GM18867 (cell line): ENCODE measurements around the gene OR1D2.
"Not testable (repeated sequence)": the region's sequence is repeated elsewhere in the genome, so short reads cannot be mapped to it uniquely, and the experiment has no call there.

ENCODE experiments used
- ATAC-seq: cut with Tn5 transposase; IDR thresholded peaks from one replicate; pipeline ENCODE4 v1.9.1; 2021; ENCODE audit warnings: mild to moderate bottlenecking, moderate library complexity; ENCODE audit not compliant: unreplicated experiment

Gene OR1D2, protein sequence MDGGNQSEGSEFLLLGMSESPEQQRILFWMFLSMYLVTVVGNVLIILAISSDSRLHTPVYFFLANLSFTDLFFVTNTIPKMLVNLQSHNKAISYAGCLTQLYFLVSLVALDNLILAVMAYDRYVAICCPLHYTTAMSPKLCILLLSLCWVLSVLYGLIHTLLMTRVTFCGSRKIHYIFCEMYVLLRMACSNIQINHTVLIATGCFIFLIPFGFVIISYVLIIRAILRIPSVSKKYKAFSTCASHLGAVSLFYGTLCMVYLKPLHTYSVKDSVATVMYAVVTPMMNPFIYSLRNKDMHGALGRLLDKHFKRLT

GRCh38 chr17:3104322-3104721 lies at the start of gene OR1D2:
Gene OR1D2, minus strand, starts transcription at chr17:3104422. Its CDS starts 11,426 bp downstream, at chr17:3092996.
- ATAC-seq = no peak

GRCh38 chr17:3137494-3137893 lies 33.3 kb upstream of the OR1D2 start:
- not testable (repeated sequence) for ATAC-seq

- no peak for ATAC-seq
Measured at GRCh38 chr17:3127451-3127850, 23.2 kb upstream of the OR1D2 start, which contains the start of gene OR1G1. Gene OR1G1, minus strand, starts transcription at chr17:3127551. Its CDS starts 0 bp downstream, at chr17:3127551.

- ATAC-seq = not testable (repeated sequence)
Measured at GRCh38 chr17:3073850-3074249, 30.4 kb downstream of the OR1D2 start.

DNA sequence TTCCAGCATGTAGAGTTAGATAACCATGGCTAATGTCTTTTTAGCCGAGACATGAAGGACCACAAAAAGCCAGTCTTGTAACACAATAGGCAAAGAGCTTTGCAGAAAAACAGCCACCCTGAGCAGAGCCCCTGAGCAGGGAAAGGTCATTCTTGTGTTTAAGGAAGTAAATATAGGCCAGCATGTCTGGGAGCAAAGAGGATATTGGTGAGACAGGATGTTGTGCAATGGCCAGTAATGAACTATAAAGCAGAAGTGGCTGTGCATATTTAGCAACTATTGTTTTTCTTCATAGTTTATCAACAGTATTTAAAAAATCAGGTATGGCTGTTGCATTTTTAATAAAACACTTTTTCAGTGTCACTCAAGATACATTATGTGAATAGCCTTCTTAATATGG lies 39.0 kb downstream of the OR1D2 start:
- not testable (repeated sequence) for ATAC-seq

DNA sequence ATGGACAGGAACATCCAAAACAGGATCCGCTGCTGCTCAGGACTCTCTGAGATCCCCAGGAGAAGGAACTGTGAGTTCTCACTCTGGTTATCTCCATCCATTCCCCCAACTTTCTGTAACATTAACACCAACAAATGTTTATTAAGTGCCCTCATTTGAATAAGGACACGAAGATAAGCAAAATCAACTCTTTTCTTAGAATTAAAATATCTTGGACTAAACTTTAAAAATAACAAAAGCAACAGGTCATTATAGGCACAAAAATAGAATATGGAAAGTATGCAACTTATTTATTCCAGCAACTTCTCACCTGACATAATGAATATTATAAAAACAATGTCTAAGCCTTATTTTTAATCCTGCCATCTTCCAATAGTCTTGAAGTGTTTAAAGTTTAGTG lies 40.7 kb downstream of the OR1D2 start, which contains the start of gene OR1D5:
Gene OR1D5 (minus strand): TSS at position 101 of the 400 bp plus-strand sequence. CDS start 0 bp downstream, at position 101.
- not testable (repeated sequence) for ATAC-seq

- ATAC-seq = not testable (repeated sequence)
Measured at GRCh38 chr17:3062824-3063377, 41.3 kb downstream of the OR1D2 start.

GRCh38 chr17:3054868-3055267 lies 49.4 kb downstream of the OR1D2 start:
- not testable (repeated sequence) for ATAC-seq

DNA sequence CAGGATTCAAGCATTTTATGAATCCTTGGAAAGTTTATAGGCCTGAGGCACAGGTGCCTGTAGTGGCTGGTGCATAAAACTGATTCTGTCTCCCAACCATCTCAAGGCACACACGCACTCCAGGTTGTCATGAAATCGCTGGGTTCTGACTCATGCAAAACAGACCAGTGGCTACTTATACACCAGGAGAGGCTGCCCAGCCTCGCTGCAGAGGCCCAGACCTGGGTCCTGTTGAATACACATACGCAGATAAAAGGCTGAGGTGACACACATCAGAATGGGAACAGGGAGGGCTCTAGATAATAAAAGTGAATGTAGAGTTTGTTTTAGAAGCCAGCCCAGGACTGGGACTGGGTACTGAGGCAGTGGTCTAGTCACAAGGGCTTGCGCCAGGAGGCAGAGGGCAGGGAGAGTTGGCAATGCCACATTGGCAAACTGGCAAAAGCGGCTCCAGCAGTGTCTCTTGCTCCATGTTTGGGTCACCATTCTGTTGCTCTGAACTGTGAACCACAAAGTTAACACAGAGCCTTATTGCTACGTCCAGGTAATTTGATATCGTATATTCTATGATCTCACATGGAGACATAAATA lies 54.4 kb downstream of the OR1D2 start:
- ATAC-seq = no peak

- ATAC-seq = peak; percentile 81
Measured at GRCh38 chr17:3048727-3049471, 55.3 kb downstream of the OR1D2 start.

DNA sequence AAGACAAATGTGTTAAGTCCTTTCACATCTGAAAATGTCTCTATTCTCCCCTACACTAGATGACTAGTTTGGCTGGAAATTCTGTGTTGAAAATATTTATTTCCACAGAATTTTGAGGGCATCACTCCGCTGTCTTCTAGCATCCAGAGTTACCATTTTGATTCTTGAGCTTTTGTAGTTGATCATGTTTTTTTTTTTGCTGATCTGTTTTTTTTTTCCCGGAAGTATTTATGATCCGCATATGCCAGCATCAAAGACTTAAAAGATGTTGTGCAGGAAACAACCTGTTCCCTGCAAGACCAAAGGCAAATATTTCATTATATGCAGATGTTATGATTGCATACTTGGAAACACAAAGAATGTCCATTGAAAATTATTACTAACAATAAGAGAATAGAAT lies 57.5 kb downstream of the OR1D2 start:
- ATAC-seq = no peak

DNA sequence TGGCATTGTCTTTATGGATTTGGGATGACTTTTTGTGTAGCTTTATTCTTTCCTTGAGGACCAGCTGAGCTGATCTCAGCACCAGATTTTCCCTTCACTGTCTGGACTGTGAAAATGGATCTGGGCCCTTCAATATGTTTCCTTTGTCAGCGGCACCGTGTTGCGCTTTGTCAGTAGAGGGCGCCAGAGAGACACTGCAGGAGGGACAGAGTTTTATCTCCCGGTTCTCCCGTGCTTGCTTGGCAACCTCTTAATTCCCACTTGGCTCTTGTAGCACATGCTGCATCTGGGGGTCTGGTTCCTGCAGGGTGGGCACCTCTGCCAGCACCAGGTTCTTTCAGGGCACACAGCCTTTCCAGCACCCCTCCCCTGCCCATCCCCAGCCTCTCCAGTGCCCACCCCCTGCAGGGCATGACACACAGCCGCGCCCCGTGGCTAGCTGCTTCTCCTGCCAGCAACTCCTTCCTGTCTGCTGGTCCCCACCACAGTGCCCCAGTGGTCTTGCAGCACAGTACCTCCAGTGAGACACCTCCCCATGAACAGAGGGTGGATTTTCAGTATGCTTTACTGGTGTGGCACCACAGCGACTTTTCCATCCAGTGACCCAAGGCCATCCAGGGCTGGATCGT lies 60.4 kb downstream of the OR1D2 start:
- ATAC-seq = no peak

DNA sequence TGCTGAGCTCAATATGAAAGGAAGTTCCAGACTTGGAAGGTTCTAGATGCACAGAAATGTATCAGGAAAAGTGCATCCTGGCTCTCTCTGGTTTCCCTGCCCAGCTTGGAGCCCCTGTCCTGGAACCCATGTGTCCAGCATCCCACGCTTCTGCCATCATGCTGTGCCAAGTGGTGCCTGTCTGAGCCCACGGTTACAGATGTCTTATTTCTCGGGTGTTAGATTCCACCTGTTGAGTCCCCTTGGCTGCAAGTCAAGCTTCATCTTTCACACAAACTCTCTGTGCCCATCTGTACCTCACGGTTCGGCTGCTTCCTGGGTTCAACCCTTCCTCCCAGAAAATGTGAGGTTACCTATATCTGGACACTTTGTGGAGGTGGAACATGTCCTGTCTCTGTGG lies 63.3 kb downstream of the OR1D2 start:
- no peak for ATAC-seq

GRCh38 chr17:3039736-3040135 lies 64.5 kb downstream of the OR1D2 start:
- ATAC-seq = no peak

- ATAC-seq = no peak
Measured at GRCh38 chr17:3038941-3039340, 65.3 kb downstream of the OR1D2 start.
